Spinal cord (tissue), 10 donors: ENCODE results near the gene PDLIM4. TPM values are rescaled to one million over a fixed set of nuclear protein-coding genes. Genes with fewer than 3 reads are reported as not detected.

ENCODE experiments used
- DNase-seq, 6 donors: peaks; one replicate each; pipeline versions ENCODE4 v3.0.0 to v3.0.0-alpha.2; 2013 to 2015; ENCODE audit warnings: low spot score in 6 of 6, low read depth in 4 of 6
- H3K27ac ChIP-seq: one replicate; pipeline ENCODE4 v1.5.1; 2013; ENCODE audit warnings: low read depth, low read length, control low read depth
- H3K27me3 ChIP-seq: one replicate; pipeline ENCODE4 v1.6.1; 2013; ENCODE audit warnings: low read length; ENCODE audit not compliant: control insufficient read depth, insufficient read depth
- H3K36me3 ChIP-seq: one replicate; pipeline ENCODE4 v1.6.1; 2013; ENCODE audit warnings: low read length; ENCODE audit not compliant: control insufficient read depth, insufficient read depth
- H3K4me1 ChIP-seq: one replicate; pipeline ENCODE4 v1.6.1; 2013; ENCODE audit warnings: low read length; ENCODE audit not compliant: control insufficient read depth, insufficient read depth
- H3K4me3 ChIP-seq: one replicate; pipeline ENCODE4 v1.5.1; 2013; ENCODE audit warnings: low read depth, low read length, control low read depth
- H3K9me3 ChIP-seq: one replicate; pipeline ENCODE4 v1.6.1; 2013; ENCODE audit warnings: low read length; ENCODE audit not compliant: control insufficient read depth, insufficient read depth
- WGBS: methylation state at CpG from one replicate; pipeline ENCODE4 v1.1.5; 2013; ENCODE audit warnings: missing lambda C conversion rate; ENCODE audit not compliant: insufficient coverage; 5-methylcytosine and 5-hydroxymethylcytosine counted together
- polyA plus RNA-seq, 2 donors: library from polyadenylated mRNA; unstranded; fragments of 120-200 nt; gene quantifications; one replicate each; pipeline ENCODE4 v1.2.1, GENCODE V29; 2013; ENCODE audit not compliant: insufficient read length in 2 of 2
- total RNA-seq, 2 donors: library from RNA; depleted of rRNA in 1 of 2; stranded (reverse); fragments of 120-200 nt in 1 of 2; fragments of >200 nt in 1 of 2; gene quantifications; one replicate each; pipeline versions ENCODE4 v1.2.3 to v1.2.4, GENCODE V29; 2013 to 2014
- donor health status: healthy.

Gene PDLIM4
- total and polyA plus RNA-seq, 4 donors, result 10.6 to 40.9 (median 31.6) TPM

DNA sequence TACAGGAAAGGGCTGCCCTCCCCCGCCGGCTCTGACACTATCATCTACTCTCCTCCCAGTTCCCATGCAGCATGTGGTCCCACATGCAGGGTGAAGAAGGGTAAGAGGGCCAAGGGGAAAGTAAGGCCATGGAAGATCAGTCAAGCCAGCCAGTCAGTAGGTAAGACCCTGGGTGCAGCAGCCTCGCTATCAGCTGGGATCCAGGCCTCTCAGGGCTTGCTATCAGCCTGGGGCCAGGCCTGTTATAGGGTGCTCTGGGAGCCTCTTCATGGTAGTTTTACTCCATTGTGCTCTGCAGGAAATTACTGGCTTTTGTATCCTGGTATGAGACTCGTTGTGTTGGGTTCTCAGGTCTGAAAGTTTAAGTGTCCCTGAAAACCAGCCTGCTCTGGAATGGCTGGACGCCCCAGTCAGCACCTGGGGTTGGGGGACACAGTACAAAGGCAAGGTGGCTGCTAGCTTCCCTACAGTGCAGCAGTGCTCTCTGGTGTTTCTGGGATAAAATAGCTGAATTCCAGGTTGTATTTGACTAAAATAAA is 58.1 kb downstream of the PDLIM4 start:
- H3K4me1 ChIP-seq, result peaks cover 5% of the 10 kb centered on the region
- peaks cover 26% of the 10 kb centered on the region for H3K36me3 ChIP-seq
- no peak overlapping the region for H3K4me3 ChIP-seq
- DNase-seq, result no peak
- no peaks in the 10 kb centered on the region for H3K27me3 ChIP-seq
- WGBS, result 67% methylated on average over 3 of the region's 5 CpGs
- H3K9me3 ChIP-seq, result no peaks in the 10 kb centered on the region
- H3K27ac ChIP-seq, result no peak overlapping the region

DNA sequence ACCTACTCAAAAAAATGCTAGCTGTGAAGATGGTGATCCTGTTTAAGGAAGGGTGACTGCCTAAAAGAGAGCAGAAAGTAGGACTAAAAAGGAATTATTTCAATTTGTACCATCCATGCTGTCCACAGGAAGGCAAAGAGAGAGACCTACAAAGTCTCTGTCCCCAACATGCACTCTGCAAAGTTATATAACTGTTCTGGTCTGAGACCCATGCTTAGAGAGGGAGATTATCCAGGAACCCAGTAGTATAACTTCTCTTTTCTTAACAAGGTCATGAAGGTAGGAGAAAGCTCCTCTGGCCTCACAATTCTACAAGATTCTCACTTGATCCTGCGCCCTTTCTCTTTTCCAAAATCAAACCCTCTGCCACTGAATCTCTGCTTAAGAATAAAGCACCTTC is 62.5 kb downstream of the PDLIM4 start:
- WGBS, result no CpG with 5 or more reads among the region's 1 CpG
- Histone ChIP-seq H3K4me1 (peaks cover 4% of the 10 kb centered on the region), H3K9me3 (no peaks in the 10 kb centered on the region), H3K27ac (no peak overlapping the region), H3K36me3 (peaks cover 16% of the 10 kb centered on the region), H3K4me3 (no peak overlapping the region), H3K27me3 (no peaks in the 10 kb centered on the region)
- no peak for DNase-seq

DNA sequence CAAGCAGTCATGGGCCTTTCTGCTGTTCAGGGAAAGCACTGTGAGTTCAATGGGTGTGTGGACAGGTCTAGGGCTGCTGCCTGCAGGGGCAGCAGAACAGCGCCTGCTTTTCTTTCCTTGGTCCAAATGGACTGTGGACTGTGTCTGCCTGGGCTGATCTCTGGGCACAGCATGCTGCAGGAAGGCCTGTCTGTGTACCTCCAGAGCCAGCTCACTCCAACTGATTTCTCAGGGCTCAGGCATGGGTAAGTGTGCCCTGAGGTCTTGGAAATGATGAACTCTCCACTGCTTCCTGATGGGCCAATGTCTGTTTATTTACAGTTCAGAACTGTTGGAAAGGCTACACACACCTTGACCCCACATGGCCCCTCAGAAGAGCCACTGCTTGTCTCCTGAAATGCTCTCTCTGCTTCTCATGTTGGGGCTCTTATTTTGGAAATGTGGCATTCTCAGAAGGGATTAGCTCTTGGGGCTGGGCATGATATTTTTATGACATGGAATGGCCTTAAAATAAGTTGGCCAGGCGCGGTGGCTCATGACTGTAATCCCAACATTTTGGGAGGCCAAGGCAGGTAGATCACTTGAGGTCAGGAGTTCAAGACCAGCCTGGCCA is 63.7 kb downstream of the PDLIM4 start:
- no peak for DNase-seq
- H3K9me3 ChIP-seq, result no peaks in the 10 kb centered on the region
- H3K27me3 ChIP-seq, result no peaks in the 10 kb centered on the region
- H3K27ac ChIP-seq, result no peak overlapping the region
- peaks cover 9% of the 10 kb centered on the region for H3K36me3 ChIP-seq
- H3K4me3 ChIP-seq, result no peak overlapping the region
- 97% methylated on average over 3 of the region's 3 CpGs for WGBS
- H3K4me1 ChIP-seq, result peaks cover 9% of the 10 kb centered on the region

- Histone ChIP-seq H3K4me1 (peaks cover 9% of the 10 kb centered on the region), H3K36me3 (peaks cover 9% of the 10 kb centered on the region), H3K4me3 (no peak overlapping the region), H3K27me3 (no peaks in the 10 kb centered on the region), H3K27ac (no peak overlapping the region), H3K9me3 (no peaks in the 10 kb centered on the region)
- DNase-seq, result no peak
- WGBS, result 49% methylated on average over 9 of the region's 11 CpGs
Observed at GRCh38 chr5:132322266-132322665, 64.8 kb downstream of the PDLIM4 start.

Other genes starting within 250 kb of the PDLIM4 start
- gene ACSL6, start 246.0 kb upstream of the PDLIM4 start, total RNA-seq, result 100 to 1,000 TPM in 1 of 2 donors, 10 to 100 TPM in 1; 27.9 to 103 TPM
- 10 to 100 TPM; 72.1 to 77.7 TPM for gene ACSL6, start 246.0 kb upstream of the PDLIM4 start, polyA plus RNA-seq
- not detected for gene IL3, start 197.0 kb upstream of the PDLIM4 start, total RNA-seq
- gene IL3, start 197.0 kb upstream of the PDLIM4 start, polyA plus RNA-seq, result not detected
- not detected for gene CSF2, start 183.9 kb upstream of the PDLIM4 start, total RNA-seq
- gene CSF2, start 183.9 kb upstream of the PDLIM4 start, polyA plus RNA-seq, result not detected
- gene P4HA2, start 29.8 kb upstream of the PDLIM4 start, total RNA-seq, result 10 to 100 TPM; 26.0 to 44.1 TPM
- 10 to 100 TPM; 11.2 to 18.4 TPM for gene P4HA2, start 29.8 kb upstream of the PDLIM4 start, polyA plus RNA-seq
- gene SLC22A4, start 36.7 kb downstream of the PDLIM4 start, total RNA-seq, result 1 to 10 TPM; 4.0 to 8.7 TPM
- gene SLC22A4, start 36.7 kb downstream of the PDLIM4 start, polyA plus RNA-seq, result 1 to 10 TPM; 7.4 to 7.9 TPM
- gene SLC22A5, start 112.0 kb downstream of the PDLIM4 start, total RNA-seq, result 1 to 10 TPM; 9.3 to 9.9 TPM
- gene SLC22A5, start 112.0 kb downstream of the PDLIM4 start, polyA plus RNA-seq, result 10 to 100 TPM; 12.7 to 12.9 TPM
- gene IRF1, start 233.1 kb downstream of the PDLIM4 start, total RNA-seq, result 1 to 10 TPM; 7.8 to 8.5 TPM
- 1 to 10 TPM; 5.8 to 6.9 TPM for gene IRF1, start 233.1 kb downstream of the PDLIM4 start, polyA plus RNA-seq